ENCODE measurements around the gene MTARC1.

MTARC1 gene

DNA sequence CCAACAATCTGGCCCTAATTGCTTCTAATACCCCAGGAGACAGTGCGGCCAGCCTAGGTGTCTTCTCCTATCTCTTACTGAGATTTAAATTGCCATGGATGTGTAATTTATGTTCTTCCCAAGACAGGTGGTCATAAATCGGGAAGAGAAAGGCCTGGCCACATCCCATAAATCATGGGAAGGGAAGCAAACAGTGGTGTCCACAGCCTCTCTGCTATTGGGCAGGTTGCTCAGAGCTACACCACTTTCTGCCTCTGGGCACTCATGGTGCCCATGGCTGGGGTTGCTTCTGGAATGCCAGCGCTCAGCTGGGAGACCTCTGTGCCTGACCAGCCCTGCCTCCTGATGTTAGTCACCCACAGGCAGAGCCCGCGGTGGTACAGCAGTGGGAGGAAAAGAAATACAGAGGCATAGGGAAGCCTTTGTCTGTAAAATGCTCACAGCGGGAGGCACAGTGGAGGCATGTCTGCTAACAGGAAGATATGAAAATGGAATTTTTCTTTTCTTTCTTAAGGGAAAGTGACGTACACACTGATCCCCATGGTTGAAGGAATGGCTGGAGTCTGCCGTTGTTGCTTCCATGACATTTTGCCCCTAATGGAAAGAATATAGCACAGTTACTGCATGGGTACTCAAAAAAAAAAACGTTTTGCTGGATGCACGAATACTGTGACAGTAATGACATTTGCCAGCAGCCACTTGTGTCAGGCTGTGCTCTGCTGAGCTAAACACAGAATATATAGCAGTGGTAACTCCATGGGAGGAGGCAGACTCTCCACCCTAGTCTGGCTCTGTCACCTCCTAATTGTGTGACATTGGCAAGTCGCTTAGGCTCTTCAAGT is 21.9 kb downstream of the MTARC1 start:
- DNase-seq, result no peak

DNA sequence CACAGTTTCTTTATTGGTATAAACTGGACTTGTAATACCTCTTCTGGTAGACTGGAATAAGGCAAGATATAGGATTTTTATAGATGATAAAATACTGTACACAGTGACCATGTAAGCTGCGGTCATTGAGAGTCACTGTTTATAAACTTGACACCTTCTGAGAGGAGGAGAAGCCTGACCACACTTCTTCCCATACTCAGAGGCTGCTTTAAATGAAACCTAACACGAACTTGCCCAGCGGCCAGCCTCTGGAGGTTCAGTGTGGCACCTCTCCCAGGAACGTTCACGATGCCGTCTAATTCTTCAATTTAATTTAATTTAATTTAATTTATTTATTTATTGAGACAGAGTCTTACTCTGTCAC is 22.5 kb downstream of the MTARC1 start:
- DNase-seq, result no peak

GRCh38 chr1:220809704-220810103 is 23.0 kb downstream of the MTARC1 start:
- no peak for DNase-seq

GRCh38 chr1:220810179-220810653 is 23.5 kb downstream of the MTARC1 start:
- DNase-seq, result peak; percentile 70

GRCh38 chr1:220810963-220811362 is 24.2 kb downstream of the MTARC1 start:
- DNase-seq, result no peak

DNA sequence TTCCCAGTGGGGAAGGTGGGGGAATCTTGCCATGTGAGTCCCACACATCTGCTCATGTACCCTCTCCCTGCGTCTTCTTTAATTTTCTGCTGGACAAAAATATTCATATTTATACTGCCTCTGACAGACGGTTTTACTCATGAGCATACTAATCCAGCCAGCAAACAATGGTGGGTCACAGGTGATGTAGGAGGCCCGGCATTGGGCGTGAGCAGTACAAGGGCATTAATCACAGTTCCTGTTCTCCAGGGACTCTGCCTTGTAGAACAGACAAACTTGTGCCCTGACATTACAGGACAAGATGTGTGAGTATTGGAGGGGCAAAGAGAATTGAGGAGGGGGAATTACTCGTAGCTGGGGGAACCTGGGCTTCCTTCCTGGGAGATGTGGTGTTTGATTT is 25.0 kb downstream of the MTARC1 start:
- DNase-seq, result no peak

GRCh38 chr1:220812308-220812707 is 25.6 kb downstream of the MTARC1 start:
- DNase-seq, result no peak

DNA sequence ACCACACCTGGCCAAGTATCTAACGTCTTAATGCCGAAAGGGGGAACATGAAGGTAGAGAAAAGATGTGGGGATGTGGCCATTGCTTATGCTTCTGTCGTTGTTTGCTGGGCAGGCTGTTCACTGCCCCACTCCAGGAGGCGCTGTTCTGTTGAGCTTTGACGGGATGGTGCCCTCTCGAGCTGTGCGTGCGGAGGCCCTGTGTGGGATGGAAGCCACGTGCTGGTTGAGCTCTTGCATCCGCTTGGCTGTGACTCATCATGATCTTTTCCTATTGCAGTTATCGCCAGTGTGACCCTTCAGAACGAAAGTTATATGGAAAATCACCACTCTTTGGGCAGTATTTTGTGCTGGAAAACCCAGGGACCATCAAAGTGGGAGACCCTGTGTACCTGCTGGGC is 26.3 kb downstream of the MTARC1 start:
- DNase-seq, result no peak

GRCh38 chr1:220815409-220815808 is 28.7 kb downstream of the MTARC1 start:
- no peak for DNase-seq

DNA sequence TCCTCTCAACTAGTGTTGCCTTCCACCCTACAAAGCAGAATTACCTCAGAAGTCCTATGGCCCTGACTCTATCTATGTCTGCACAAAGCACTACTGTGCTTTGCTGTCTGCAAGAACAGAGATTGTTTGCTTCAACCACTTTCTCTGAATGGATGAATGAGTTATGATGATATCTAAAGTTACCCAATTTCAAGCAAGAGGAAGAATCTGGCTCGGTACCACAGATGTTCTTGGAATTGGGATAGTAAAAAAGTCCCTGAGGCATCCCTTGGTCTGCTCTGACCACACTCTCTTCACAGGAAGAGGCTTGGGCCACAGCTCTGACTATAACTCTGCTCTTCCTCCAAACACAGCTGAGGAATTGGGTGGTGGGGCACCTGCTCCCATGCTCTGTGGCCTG is 31.2 kb downstream of the MTARC1 start:
- no peak for DNase-seq

DNA sequence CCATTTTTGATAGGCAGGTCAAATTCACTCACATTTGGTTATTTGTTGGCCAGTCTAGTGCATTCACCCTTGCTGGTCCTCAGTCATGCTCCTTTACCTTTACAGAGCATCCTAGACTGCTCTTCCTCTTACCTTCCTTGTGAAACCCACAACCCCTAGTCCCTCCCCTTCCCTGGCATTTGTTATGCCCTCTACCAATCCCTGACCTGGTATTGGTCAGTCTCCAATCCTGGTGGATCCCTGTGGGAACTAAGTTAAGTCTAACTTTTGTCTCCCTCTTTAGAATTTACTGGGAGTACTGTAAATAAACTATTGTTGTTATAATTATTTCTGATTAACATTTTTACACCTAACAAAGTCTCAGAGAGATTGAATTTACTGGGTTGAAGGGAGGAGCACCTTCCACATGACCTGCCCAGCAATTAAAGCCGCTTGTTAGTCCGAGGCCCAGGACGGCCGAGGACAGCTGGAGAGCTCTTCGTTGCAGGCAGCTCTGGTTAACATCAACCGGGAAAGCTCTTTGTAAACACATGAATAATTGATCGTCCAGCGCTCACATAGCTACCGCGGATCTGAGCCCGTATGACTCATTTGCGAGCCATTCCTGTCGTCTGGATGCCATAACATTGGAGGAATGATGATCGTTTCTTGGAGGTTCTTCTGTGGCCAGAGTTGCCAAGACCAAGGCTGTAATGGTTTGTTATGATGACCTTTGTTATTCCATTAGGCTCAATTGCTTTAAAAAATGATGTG is 31.9 kb downstream of the MTARC1 start:
- DNase-seq, result no peak

GRCh38 chr1:220819467-220820026 is 32.8 kb downstream of the MTARC1 start:
- DNase-seq, result no peak

GRCh38 chr1:220824031-220824989 is 37.6 kb downstream of the MTARC1 start:
- no peak for DNase-seq

- DNase-seq, result no peak
These were observed 39.3 kb downstream of the MTARC1 start for GRCh38 chr1:220825819-220826551.

GRCh38 chr1:220826729-220827128 is 40.0 kb downstream of the MTARC1 start:
- no peak for DNase-seq

- no peak for DNase-seq
These were observed 40.9 kb downstream of the MTARC1 start for GRCh38 chr1:220827445-220828178.

DNA sequence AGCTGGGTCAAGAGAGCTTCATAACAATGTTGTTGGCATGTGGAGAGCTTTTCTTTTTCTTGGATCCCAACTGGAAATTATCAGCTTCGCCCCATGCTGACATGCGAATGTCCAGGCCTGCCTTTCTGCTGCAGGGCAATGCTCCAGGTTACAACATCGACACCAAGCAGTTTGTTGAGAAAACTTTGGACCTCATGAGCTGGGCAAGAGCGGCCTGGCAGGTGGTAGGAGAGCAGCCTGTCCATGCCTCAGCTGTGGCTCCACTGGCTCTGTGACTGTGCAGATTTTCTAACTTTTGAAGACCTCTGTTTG is 41.4 kb downstream of the MTARC1 start:
- no peak for DNase-seq

GRCh38 chr1:220828950-220829586 is 42.4 kb downstream of the MTARC1 start:
- DNase-seq, result no peak

- no peak for DNase-seq
These were observed 46.7 kb downstream of the MTARC1 start for GRCh38 chr1:220833436-220833835.

DNA sequence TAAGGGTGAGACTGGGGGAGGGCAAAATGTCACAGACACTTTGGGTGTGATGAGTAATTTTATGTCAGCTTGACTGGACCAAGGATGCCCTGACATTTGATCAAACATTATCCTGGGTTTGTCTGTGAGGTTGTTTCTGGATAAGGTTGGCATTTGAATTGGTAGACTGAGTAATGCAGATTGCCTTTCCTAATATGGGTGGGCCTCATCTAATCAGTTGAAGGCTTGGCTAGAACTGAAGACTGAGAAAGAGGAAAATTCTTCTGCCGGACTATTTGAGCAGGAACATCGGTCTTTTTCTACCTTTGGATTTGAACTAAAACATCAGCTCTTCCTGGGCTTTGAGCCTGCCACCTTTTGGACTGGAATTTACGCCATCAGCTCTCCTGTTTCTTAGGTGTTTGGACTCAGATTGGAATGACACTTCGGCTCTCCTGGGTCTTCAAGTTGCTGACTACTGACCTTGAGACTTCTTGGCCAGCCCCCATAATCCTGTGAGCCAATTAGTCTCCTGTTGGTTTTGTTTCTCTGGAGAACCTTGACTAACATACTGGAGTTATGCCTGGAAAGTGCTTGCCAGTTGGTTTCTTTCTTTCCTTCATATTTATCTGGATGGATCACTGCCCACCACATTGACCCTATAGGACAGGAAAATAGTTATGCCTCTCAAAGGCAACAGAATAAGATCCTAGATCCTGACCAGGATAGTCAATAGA is 47.6 kb downstream of the MTARC1 start:
- no peak for DNase-seq

Measured in CD4-positive, alpha-beta T cell treated with Interferon gamma for 1 hour (primary cell).